Mucosa of rectum (tissue), 2 donors: Measurements from ENCODE around the gene SETX.
A peak's percentile ranks its signal among the peaks of the same experiment; 100 is the strongest.

Experiments
- H3K27ac ChIP-seq, 2 donors: one replicate each; pipeline ENCODE4 v1.7.0; 2013; ENCODE audit warnings: inconsistent platforms in 2 of 2, low read depth in 2 of 2, low read length in 2 of 2
- H3K27me3 ChIP-seq, 2 donors: one replicate each; pipeline ENCODE4 v1.7.0; 2013; ENCODE audit warnings: low read length in 2 of 2; ENCODE audit not compliant: control insufficient read depth in 2 of 2, insufficient read depth in 2 of 2
- H3K36me3 ChIP-seq, 2 donors: one replicate each; pipeline ENCODE4 v1.7.0; 2013; ENCODE audit warnings: low read length in 2 of 2; ENCODE audit not compliant: control insufficient read depth in 2 of 2, insufficient read depth in 2 of 2
- H3K4me1 ChIP-seq, 2 donors: one replicate each; pipeline ENCODE4 v1.7.0; 2013; ENCODE audit warnings: low read length in 2 of 2, mild to moderate bottlenecking in 1 of 2; ENCODE audit not compliant: control insufficient read depth in 2 of 2, insufficient read depth in 2 of 2
- H3K4me3 ChIP-seq, 2 donors: one replicate each; pipeline ENCODE4 v1.7.0; 2013; ENCODE audit warnings: low read length in 2 of 2
- H3K9ac ChIP-seq, 2 donors: one replicate each; pipeline ENCODE4 v1.7.0; 2013; ENCODE audit warnings: low read length in 2 of 2, low read depth in 1 of 2, mild to moderate bottlenecking in 1 of 2
- H3K9me3 ChIP-seq, 2 donors: one replicate each; pipeline ENCODE4 v1.7.0; 2013; ENCODE audit warnings: low read length in 2 of 2; ENCODE audit not compliant: control insufficient read depth in 2 of 2
- donor health status: healthy.
- donor health status: Normal muscosa, but diverticular disease.

SETX gene

GRCh38 chr9:132241840-132242620 is 112.8 kb downstream of the SETX start:
- peak overlapping the region in 1 of 2 donors; percentile 23 for H3K27ac ChIP-seq
- peak overlapping the region; percentile 62 to 79 for H3K4me3 ChIP-seq
- H3K27me3 ChIP-seq: peaks cover 11 to 18% of the 10 kb centered on the region in 2 donors
- peaks cover 2 to 11% of the 10 kb centered on the region in 2 donors for H3K4me1 ChIP-seq
- no peaks in the 10 kb centered on the region for H3K36me3 ChIP-seq
- H3K9me3 ChIP-seq: no peaks in the 10 kb centered on the region
- H3K9ac ChIP-seq: peak overlapping the region; percentile 24 to 52

- Histone ChIP-seq H3K4me1 (peaks cover 2 to 11% of the 10 kb centered on the region in 2 donors), H3K27me3 (peaks cover 12 to 14% of the 10 kb centered on the region in 2 donors), H3K9ac (peak overlapping the region in 1 of 2 donors; percentile 52)
These were observed 113.3 kb downstream of the SETX start for GRCh38 chr9:132241483-132241839.

GRCh38 chr9:132240841-132241482 is 113.8 kb downstream of the SETX start:
- Histone ChIP-seq H3K9ac (peak overlapping the region; percentile 41 to 52), H3K4me1 (peaks cover 2 to 11% of the 10 kb centered on the region in 2 donors), H3K9me3 (no peaks in the 10 kb centered on the region), H3K4me3 (peak overlapping the region; percentile 62 to 79), H3K27me3 (peaks cover 12 to 19% of the 10 kb centered on the region in 2 donors), H3K27ac (no peak overlapping the region), H3K36me3 (no peaks in the 10 kb centered on the region)

More at GRCh38 chr9:132241483-132241839, 113.3 kb downstream of the SETX start:
- peak overlapping the region; percentile 62 to 79 for H3K4me3 ChIP-seq
- no peak overlapping the region for H3K27ac ChIP-seq
- no peaks in the 10 kb centered on the region for H3K9me3 ChIP-seq
- H3K36me3 ChIP-seq: no peaks in the 10 kb centered on the region

- no peaks in the 10 kb centered on the region for H3K36me3 ChIP-seq
- H3K4me3 ChIP-seq: peak overlapping the region; percentile 41 to 44
- peaks cover 12 to 14% of the 10 kb centered on the region in 2 donors for H3K27me3 ChIP-seq
- H3K9ac ChIP-seq: peak overlapping the region in 1 of 2 donors; percentile 41
- no peak overlapping the region for H3K27ac ChIP-seq
- no peaks in the 10 kb centered on the region for H3K9me3 ChIP-seq
- peaks cover 2 to 11% of the 10 kb centered on the region in 2 donors for H3K4me1 ChIP-seq
These were observed 114.6 kb downstream of the SETX start for GRCh38 chr9:132239999-132240840.

GRCh38 chr9:132239518-132239917 is 115.3 kb downstream of the SETX start:
- H3K4me1 ChIP-seq: peaks cover 2 to 9% of the 10 kb centered on the region in 2 donors
- H3K9ac ChIP-seq: no peak overlapping the region
- no peaks in the 10 kb centered on the region for H3K9me3 ChIP-seq
- no peak overlapping the region for H3K4me3 ChIP-seq
- peaks cover 10 to 12% of the 10 kb centered on the region in 2 donors for H3K27me3 ChIP-seq
- no peaks in the 10 kb centered on the region for H3K36me3 ChIP-seq
- H3K27ac ChIP-seq: no peak overlapping the region

GRCh38 chr9:132238992-132239391 is 115.8 kb downstream of the SETX start:
- Histone ChIP-seq H3K27me3 (peaks cover 9 to 12% of the 10 kb centered on the region in 2 donors), H3K4me3 (no peak overlapping the region), H3K9me3 (no peaks in the 10 kb centered on the region), H3K9ac (no peak overlapping the region), H3K4me1 (peaks cover 2 to 9% of the 10 kb centered on the region in 2 donors), H3K27ac (no peak overlapping the region), H3K36me3 (no peaks in the 10 kb centered on the region)

- Histone ChIP-seq H3K4me1 (peaks cover 2 to 9% of the 10 kb centered on the region in 2 donors), H3K27ac (no peak overlapping the region), H3K27me3 (peaks cover 5 to 8% of the 10 kb centered on the region in 2 donors), H3K9me3 (no peaks in the 10 kb centered on the region), H3K4me3 (no peak overlapping the region), H3K9ac (no peak overlapping the region), H3K36me3 (no peaks in the 10 kb centered on the region)
These were observed 116.5 kb downstream of the SETX start for GRCh38 chr9:132238026-132238972.

GRCh38 chr9:132237481-132237880 is 117.3 kb downstream of the SETX start:
- Histone ChIP-seq H3K4me3 (no peak overlapping the region), H3K27me3 (peaks cover 2 to 8% of the 10 kb centered on the region in 2 donors), H3K4me1 (peaks cover 2 to 9% of the 10 kb centered on the region in 2 donors), H3K9ac (no peak overlapping the region), H3K27ac (no peak overlapping the region), H3K9me3 (no peaks in the 10 kb centered on the region), H3K36me3 (no peaks in the 10 kb centered on the region)

GRCh38 chr9:132236662-132237311 is 118.0 kb downstream of the SETX start:
- H3K36me3 ChIP-seq: no peaks in the 10 kb centered on the region
- H3K4me1 ChIP-seq: peaks cover 2 to 8% of the 10 kb centered on the region in 2 donors
- no peak overlapping the region for H3K4me3 ChIP-seq
- H3K9me3 ChIP-seq: no peaks in the 10 kb centered on the region
- H3K27ac ChIP-seq: no peak overlapping the region
- H3K27me3 ChIP-seq: peaks cover 0 to 8% of the 10 kb centered on the region in 2 donors
- H3K9ac ChIP-seq: no peak overlapping the region
